Measurements from ENCODE around the gene NPR2. TPM values are rescaled to one million over a fixed set of nuclear protein-coding genes. Genes with fewer than 3 reads are reported as not detected.

NPR2 gene
- total RNA-seq, 1 experiment from 2014 or later: 18.8 TPM

DNA sequence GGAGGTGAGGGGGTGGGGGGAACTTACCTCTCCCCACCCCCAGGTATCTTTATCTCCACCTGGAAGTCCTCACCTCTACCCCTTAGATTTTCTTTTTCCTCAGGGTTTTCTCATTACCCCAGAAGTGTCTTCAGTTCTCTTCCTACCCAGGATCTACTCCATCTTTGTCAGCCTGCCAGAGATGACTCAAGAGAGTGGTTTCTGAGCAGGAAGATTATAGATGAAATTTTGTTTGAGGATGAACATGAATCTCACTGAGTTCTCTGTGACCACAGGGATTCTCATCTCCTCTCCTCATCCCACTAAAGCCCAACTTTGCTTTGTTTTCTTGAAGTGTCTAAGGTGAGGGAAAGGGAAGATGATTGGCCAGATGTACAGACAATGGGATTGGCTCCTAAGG, 28.7 kb downstream of the NPR2 start (continued):
- no peak for TF ChIP-seq POLR2A (IDR thresholded peaks at IDR 0.05; ENCODE audit: borderline replicate concordance, extremely low read depth, insufficient read depth, insufficient read length)
- TF ChIP-seq, protein P1, sequence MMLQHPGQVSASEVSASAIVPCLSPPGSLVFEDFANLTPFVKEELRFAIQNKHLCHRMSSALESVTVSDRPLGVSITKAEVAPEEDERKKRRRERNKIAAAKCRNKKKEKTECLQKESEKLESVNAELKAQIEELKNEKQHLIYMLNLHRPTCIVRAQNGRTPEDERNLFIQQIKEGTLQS (IDR thresholded peaks at IDR 0.05): no peak

DNA sequence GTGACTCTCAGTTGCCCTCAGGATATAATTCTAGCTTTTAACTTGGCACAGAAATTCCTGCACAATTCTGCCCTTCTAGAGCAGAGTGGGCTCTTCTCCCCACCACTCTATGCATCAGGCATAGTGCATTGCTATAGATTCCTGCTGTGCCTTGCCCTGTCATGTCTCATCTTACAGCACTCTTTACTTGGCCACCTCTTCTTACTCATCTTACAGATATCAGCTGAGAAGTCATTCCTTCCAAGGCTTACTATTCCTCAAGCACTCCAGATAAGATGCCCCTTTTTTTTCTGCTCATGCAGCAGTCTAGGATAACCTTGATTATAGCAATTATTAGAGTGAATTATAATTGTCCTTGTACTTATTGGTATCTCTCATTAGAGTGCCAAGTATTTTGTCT, 31.5 kb downstream of the NPR2 start:
- H3K4me1 ChIP-seq (ENCODE audit: control insufficient read depth in 1 of 2, insufficient read depth in 2 of 2, low read length in 2 of 2): peaks cover 0 to 6% of the 10 kb centered on the region in 2 experiments; a peak in 2 of 4 replicates
- H3K9ac ChIP-seq (ENCODE audit: low read length): no peak overlapping the region
- ATAC-seq (no peak), DNase-seq (ENCODE audit: low read depth, low spot score) (no peak)
- no TSS peak for BruUV-seq (replicated peaks)
- H4K20me1 ChIP-seq (ENCODE audit: insufficient read depth): no peaks in the 10 kb centered on the region
- ChIA-PET CTCF (no interaction called here), POLR2A (no interaction called here), RAD21 (ENCODE audit: low non-redundant PET in 1 of 2, low total read pairs in 2 of 2, uncharacterized antibody in 2 of 2, unreplicated experiment in 2 of 2) (no interaction called here)
- H3K79me2 ChIP-seq (ENCODE audit: insufficient read depth, low read length): no peaks in the 10 kb centered on the region
- H3K36me3 ChIP-seq (ENCODE audit: control insufficient read depth in 1 of 2, insufficient read depth in 2 of 2, low read length in 2 of 2): no peaks in the 10 kb centered on the region
- H3K27ac ChIP-seq (ENCODE audit: low read depth, low read length): no peak overlapping the region
- H2AFZ ChIP-seq (ENCODE audit: low read depth, low read length, poor library complexity, severe bottlenecking): no peak overlapping the region
- H3K9me3 ChIP-seq (ENCODE audit: control insufficient read depth in 1 of 2, insufficient read depth in 1 of 2, low read depth in 1 of 2, low read length in 2 of 2): no peaks in the 10 kb centered on the region
- no peak overlapping the region for H3K4me3 ChIP-seq (replicated peaks in 1 of 2; ENCODE audit: low read depth in 1 of 2, low read length in 2 of 2)
- no peaks in the 10 kb centered on the region for H3K27me3 ChIP-seq (ENCODE audit: insufficient read depth, low read length)
- H3K9me2 ChIP-seq (ENCODE audit: insufficient read depth): no peaks in the 10 kb centered on the region
- TF ChIP-seq SRF (IDR thresholded peaks at IDR 0.05; ENCODE audit: low read depth): no peak
- no peak for TF ChIP-seq CEBPB (IDR thresholded peaks at IDR 0.05; ENCODE audit: low read depth)
- no peak for TF ChIP-seq ZFX (IDR thresholded peaks at IDR 0.05)
- no peak for TF ChIP-seq ELF1 (IDR thresholded peaks at IDR 0.05; ENCODE audit: borderline replicate concordance, low read depth)
- TF ChIP-seq TCF7L2 (IDR thresholded peaks at IDR 0.05; ENCODE audit: borderline replicate concordance, extremely low read depth, insufficient read depth, insufficient read length): no peak
- TF ChIP-seq, protein P1 (IDR thresholded peaks at IDR 0.05): no peak
- no peak for TF ChIP-seq ZBTB33 (IDR thresholded peaks at IDR 0.05; ENCODE audit: extremely low read depth, insufficient replicate concordance, low read length)
- no peak for TF ChIP-seq YY1 (IDR thresholded peaks at IDR 0.05; ENCODE audit: extremely low read depth, insufficient replicate concordance, low read depth, low read length)
- TF ChIP-seq REST (IDR thresholded peaks at IDR 0.05; ENCODE audit: low read depth): no peak
- no peak for TF ChIP-seq RAD21 (IDR thresholded peaks at IDR 0.05; ENCODE audit: low read depth)
- TF ChIP-seq POLR2AphosphoS5 (IDR thresholded peaks at IDR 0.05; ENCODE audit: low read depth, low read length): no peak
- TF ChIP-seq, protein P2, sequence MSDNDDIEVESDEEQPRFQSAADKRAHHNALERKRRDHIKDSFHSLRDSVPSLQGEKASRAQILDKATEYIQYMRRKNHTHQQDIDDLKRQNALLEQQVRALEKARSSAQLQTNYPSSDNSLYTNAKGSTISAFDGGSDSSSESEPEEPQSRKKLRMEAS (IDR thresholded peaks at IDR 0.05): no peak
- no peak for TF ChIP-seq CBX3 (IDR thresholded peaks at IDR 0.05; ENCODE audit: low read depth)
- no peak for TF ChIP-seq JUND (IDR thresholded peaks at IDR 0.05)
- no peak for TF ChIP-seq ZNF274 (IDR thresholded peaks at IDR 0.05; ENCODE audit: low read depth, low read length)
- no peak for TF ChIP-seq CTCF (IDR thresholded peaks at IDR 0.05 in 2 of 3, conservative IDR thresholded peaks at IDR 0.05 in 1 of 3; ENCODE audit: borderline replicate concordance in 1 of 3, insufficient read depth in 1 of 3, low read depth in 2 of 3, low read length in 2 of 3)
- no peak for TF ChIP-seq SIN3A (IDR thresholded peaks at IDR 0.05; ENCODE audit: low read depth)
- TF ChIP-seq FOSL1 (IDR thresholded peaks at IDR 0.05; ENCODE audit: low read depth): no peak
- intact Hi-C loops (cut with micrococcal nuclease): no loop called here
- H3K4me2 ChIP-seq (ENCODE audit: low read length): no peak overlapping the region
